Brain microvascular endothelial cell (primary cell): ENCODE results near the gene SPNS3.

ENCODE experiments used
- DNase-seq: peaks from one replicate; pipeline ENCODE4 v3.0.0-alpha.2; 2020
- H3K27ac ChIP-seq: fragments of 250-450 bp; sonication (Bioruptor Pico); 2 replicates; pipeline ENCODE4 v1.5.1; 2020; ENCODE audit warnings: mild to moderate bottlenecking, moderate library complexity
- H3K27me3 ChIP-seq: fragments of 250-450 bp; sonication (Bioruptor Pico); replicated peaks from 2 replicates; pipeline ENCODE4 v1.5.1; 2020; ENCODE audit warnings: mild to moderate bottlenecking
- H3K36me3 ChIP-seq: fragments of 250-450 bp; sonication (Bioruptor Pico); replicated peaks from 2 replicates; pipeline ENCODE4 v1.5.1; 2020; ENCODE audit warnings: mild to moderate bottlenecking
- H3K4me3 ChIP-seq: 2 replicates; pipeline ENCODE4 v1.5.1; 2011; ENCODE audit warnings: low read depth, mild to moderate bottlenecking, control low read depth, low read length, moderate library complexity
- CTCF ChIP-seq: IDR thresholded peaks from 2 replicates; pipeline ENCODE4 v1.5.1; 2011; ENCODE audit warnings: low read depth, mild to moderate bottlenecking, moderate library complexity, low read length, control low read depth, inconsistent platforms; ENCODE audit errors: missing control alignments
- in situ Hi-C: cut with HindIII; loops from 2 replicates; pipeline ENCODE4 v1.10.0; 2017; ENCODE audit warnings: low sequenced_read_pairs, low pct_ligation_motif_present

SPNS3 gene

DNA sequence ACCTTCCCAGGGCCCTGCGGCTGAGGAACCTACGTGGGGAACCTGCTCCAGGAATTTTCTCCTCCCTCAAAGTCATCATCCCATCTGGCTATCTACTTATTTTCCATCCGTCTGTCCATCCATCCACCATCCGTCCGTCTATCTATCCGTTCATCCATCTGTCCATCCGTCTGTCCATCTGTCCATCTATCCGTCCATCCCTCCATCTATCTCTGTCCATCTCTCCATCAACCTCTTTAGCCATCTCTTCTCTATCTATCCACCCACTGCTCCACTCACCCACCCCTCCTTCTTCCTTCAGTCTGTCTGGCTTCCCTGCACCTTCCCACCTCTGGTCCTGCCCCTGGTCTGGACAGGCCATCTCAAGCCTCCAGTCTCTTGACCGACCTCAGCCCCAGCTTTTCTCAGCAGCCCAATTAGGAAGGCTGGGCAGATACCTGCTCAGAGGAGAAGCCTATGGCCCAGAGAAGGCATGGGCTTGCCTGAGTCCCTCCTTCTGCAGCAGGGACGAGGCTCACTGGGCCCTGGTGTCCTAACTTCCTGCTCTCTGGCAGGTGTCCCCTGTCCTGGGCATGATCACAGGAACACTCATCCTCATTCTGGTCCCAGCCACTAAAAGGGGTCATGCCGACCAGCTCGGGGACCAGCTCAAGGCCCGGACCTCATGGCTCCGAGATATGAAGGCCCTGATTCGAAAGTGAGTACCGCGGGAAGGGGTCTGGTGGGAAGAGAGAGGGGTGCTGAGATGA is 98.4 kb downstream of the SPNS3 start:
- Histone ChIP-seq H3K27ac (no peak overlapping the region), H3K27me3 (no peaks in the 10 kb centered on the region), H3K36me3 (no peaks in the 10 kb centered on the region), H3K4me3 (no peak overlapping the region)
- DNase-seq: no peak
- TF ChIP-seq CTCF: no peak
- in situ Hi-C loops: no loop called here

- in situ Hi-C loops: no loop called here
- H3K4me3 ChIP-seq: no peak overlapping the region
- no peak overlapping the region for H3K27ac ChIP-seq
- no peaks in the 10 kb centered on the region for H3K36me3 ChIP-seq
- DNase-seq: no peak
- no peak for TF ChIP-seq CTCF
- H3K27me3 ChIP-seq: no peaks in the 10 kb centered on the region
Observed at GRCh38 chr17:4532860-4533522, 99.3 kb downstream of the SPNS3 start.

DNA sequence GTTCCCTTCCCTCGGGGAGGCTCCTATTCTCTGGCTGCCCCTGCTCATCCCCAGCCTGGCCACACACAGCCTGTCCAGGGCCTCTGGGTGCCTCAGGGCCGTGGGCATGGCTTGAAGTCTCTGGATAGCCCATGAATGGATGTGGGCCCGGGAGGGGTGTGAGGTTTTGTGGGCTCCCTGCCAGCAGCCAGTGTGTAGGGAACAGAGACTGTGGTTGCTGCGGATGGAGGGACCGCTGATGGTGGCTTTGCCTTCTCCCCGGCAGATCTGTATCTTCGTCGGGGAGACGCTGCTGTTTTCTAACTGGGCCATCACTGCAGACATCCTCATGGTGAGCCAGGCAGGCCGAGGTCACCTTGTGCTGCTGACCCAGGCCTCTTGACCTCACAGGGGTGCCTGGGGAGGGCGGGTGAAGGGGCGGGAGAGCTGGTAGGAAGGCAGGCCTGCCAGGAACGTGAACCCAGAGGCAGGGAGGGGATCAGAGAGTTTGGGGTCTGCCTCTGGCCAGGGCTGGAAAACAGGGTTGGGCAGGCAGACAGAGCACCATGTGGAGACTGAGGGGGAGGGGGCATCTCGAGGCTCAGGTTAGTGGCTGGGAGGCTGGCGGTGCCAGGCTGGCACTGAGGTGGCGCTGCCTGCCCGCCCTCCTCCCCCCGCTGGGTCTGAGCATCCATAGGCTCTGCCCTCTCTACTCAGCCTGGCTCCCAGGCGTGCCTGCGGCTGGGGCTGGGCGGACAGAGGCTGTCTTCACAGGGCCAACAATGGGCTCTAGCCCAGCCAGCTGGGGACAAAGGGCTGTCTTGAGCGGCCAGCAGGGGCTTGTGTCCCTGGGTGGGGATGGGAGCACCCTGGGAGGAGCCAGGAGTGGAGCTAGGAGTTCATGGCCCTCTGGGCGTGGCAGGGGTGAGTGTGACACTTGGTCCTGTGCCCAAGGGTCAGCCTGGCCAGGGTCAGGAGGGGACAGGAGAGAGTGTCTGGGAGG is 100.1 kb downstream of the SPNS3 start:
- no peak overlapping the region for H3K27ac ChIP-seq
- TF ChIP-seq CTCF: no peak
- no peaks in the 10 kb centered on the region for H3K27me3 ChIP-seq
- no peak overlapping the region for H3K4me3 ChIP-seq
- no peaks in the 10 kb centered on the region for H3K36me3 ChIP-seq
- no peak for DNase-seq
- in situ Hi-C loops: no loop called here

DNA sequence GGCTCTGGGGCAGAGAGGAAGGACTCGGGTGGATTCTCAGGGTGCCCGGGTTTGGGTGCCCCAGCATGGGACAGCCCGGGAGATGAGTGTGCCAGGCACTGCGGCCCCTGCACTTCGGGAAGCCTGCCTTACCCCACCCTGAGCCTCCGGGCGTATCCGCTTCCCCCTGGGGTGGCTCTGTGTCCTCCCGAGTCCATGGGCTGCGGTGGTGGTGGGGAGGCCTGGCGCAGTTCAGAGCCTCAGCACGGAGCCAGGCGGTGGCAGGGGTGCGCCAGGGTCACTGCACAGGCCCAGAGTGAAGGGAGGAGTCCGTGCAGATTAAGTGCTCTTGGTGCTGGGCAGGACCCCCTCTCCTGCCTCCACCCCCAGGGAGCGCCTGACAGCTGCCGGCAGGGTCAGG is 100.8 kb downstream of the SPNS3 start:
- no peaks in the 10 kb centered on the region for H3K27me3 ChIP-seq
- in situ Hi-C loops: no loop called here
- H3K4me3 ChIP-seq: no peak overlapping the region
- TF ChIP-seq CTCF: no peak
- H3K36me3 ChIP-seq: peaks cover 2% of the 10 kb centered on the region
- H3K27ac ChIP-seq: no peak overlapping the region
- DNase-seq: no peak

DNA sequence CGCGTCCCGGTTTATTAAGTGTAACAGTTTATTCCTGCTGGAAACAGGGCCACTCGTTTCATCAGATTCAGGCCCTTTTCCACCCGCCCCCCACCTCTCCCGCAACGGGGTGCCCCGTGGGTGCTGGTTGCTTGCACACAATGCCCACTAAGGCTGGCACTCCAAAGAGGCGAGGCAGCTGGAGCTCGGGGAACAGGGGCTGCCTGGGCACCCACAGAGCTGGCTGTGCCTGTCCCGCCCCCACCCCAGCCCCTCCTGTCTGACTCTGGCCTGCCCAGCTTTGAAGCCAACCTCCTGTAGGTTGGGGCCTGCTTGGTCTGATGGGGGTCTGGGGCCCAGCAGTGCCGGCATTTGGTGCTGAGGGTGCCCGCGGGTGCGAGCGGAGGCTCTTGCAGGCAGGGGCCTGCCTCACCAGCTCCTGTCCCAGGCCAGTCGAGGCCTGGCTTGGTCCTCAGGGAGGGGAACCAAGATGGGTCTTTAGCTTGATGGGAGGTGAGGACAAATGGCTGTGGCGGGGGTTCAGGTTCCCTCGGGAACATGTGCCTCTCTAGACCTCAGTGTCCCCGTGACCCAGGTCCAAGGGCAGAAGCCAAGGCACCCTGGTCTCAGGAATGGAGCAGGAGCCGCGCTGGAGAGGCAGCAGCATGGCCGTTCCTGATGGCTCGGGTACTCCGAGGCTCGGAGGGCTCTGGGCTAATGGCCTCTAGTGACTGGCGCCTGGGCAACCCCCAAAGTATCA is 101.4 kb downstream of the SPNS3 start:
- TF ChIP-seq CTCF: no peak
- Histone ChIP-seq H3K27me3 (no peaks in the 10 kb centered on the region), H3K27ac (no peak overlapping the region), H3K4me3 (no peak overlapping the region), H3K36me3 (peaks cover 8% of the 10 kb centered on the region)
- in situ Hi-C loops: no loop called here
- no peak for DNase-seq
